Measurements from ENCODE around the gene PDE4D.

- TF ChIP-seq CTCF (IDR thresholded peaks at IDR 0.05) (no peak), CREM (CRISPR knock-in tag; IDR thresholded peaks at IDR 0.05) (no peak)
These were observed 594.5 kb downstream of the PDE4D start for GRCh38 chr5:59299006-59299405.
